GM21723 (cell line): ENCODE data around the gene NUDT3.

Experiments used
- ATAC-seq: cut with Tn5 transposase; IDR thresholded peaks from one replicate; pipeline ENCODE4 v1.9.1; 2021; ENCODE audit warnings: mild to moderate bottlenecking, moderate library complexity; ENCODE audit not compliant: unreplicated experiment

Gene NUDT3

DNA sequence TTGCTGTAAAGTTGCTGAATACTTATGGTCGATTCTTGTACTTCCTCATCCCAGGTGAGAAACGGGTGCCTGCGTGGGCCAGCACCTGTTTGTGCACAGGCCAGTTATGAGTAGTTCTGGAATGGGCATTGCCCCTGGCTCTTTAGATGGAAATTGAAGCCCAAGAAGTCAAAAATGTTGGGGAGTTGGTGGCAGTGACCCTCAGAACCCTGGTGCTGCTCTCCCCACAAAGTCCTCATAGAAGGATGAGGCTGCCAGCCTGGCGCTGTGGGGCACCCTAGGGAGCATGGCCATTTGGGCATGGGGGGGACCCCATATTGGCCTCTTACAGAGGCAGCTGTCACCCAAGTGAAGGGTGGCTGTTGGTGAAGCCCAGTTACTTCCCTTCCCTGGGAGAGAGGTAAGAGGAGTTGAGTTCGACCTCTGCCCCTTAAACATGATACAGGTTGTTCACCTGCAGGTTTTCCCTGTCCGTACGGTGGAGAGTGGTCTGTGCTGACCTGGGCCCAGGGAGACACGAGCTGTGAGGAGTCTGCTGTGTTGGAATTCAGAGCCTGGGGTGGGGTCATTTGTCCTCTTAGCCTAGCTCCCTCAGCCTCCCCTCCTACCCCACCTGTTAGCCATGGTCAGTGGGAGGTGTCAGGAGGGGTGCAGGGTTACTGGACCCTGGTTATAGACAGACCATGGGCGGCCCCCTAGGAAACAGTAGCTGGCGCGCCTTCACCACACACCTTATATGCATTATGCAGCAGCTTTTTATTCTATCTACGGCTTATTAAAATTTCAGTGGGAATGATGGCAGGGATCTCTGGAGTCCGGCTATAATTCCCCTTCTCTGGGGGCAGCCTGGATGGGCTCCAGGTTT lies 150.9 kb downstream of the NUDT3 start:
- ATAC-seq: no peak

DNA sequence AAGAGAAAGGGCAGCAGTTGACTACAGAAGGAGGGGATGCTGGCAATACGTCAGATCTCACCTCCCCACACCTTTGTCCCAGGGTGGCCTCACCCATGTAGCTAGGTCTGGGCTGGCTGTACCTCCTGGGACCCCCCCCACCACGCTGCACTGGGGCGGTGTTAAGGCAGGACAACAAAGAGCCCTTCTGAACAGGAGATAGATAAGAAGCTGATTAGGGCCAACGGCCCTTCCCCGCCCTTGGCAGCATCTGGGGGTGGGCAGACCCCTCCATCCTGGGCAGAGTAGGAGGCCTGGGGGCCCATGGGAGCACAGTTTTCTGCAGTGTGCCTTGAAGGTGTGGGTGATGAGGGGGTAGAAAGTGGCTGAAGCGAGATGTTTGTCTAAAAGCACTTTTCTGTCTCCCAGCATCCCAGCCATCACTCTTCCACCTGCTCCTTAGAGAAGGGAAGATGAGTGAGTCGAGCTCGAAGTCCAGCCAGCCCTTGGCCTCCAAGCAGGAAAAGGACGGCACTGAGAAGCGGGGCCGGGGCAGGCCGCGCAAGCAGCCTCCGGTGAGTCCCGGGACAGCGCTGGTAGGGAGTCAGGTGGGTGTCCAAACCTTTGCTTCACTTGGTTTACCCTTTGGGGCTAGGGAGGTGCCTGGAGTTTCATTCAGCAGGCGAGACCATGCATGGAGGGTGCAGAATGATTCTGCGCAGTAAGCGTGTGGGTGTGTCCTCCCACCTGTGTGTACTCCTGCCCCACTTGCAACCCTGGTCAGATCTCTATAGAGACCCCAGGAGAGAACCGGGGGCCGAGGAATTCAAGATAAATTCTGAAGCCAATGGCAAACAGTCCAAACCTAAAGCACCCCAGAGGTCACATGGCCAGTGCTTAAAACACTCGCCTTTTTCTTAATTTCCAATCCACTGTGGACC lies 151.9 kb downstream of the NUDT3 start:
- no peak for ATAC-seq

DNA sequence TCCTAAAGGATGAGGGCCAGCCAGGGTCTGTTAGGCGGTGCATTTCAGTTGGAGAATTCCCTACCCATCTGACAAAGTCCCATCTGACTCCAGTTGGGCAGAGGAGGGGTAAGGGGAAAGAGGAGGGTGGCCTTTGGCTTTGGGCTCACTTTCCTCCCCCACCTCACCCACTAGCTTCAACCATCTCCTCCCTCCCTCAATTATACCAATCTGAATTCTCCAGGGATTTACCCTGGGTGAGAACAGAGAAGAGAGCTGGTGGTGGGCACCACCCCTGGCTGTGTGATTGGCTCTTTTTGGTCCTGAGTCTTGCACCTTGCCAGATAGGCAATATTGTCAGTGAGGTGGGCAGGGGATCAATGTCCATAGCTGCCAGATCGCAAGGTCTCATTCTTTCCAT lies 152.6 kb downstream of the NUDT3 start:
- ATAC-seq: no peak

DNA sequence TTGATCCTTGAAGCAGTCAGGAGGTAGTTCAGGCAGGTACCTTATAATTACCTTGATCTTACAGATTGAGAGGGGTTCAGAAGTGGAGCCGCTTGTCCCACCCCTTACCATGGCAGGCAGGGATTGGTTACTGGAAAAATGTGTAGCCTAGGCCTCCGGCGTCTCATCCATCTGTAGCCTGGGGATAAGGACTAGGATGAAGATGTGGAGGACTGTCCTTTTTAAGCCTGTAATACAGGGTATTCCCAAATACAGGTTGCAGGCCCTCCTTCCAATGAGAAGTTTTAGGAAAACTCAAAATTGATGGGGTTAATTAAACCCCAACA lies 153.0 kb downstream of the NUDT3 start:
- ATAC-seq: no peak

DNA sequence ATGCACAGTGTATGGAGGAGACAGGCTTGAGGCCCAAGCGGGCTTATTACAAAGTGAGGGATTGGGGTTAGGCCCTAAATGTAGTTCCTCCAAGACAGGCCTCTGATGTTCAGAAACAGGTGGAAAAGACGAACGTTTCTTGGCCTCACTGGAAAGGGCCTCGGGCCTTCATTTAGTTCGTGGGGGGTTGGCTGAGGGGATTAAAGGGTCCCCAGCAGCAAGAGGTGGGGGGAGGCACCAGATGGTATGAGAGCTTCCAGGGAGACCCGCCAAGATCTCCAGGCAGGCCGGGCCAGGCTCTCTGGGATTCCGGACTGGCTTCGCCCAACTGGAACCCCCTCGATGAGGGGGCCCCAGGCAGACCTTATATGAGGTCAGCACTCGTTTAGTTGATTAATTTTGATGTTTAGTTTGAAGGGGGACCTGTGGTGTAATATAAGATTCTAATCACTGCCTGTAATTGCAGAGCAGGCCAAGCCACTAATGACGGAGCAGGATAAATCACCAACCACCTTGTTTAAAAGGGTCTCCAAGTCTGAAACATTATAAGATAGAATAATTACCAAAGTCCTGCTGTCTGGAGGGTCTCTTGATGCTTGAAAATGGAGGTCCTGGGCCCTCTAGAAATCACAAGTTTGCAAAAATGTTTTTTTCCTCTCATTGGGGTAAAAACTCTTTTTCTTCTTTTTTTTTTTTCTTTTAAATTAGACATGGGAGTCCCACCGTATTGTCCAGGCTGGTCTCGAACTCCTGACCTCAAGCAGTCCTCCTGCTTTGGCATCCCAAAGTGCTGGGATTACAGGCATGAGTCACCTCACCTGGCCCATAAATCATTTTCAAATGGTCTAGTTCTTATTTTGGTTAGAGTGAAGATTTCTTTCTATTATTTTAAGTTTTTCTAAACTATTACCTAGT lies 153.6 kb downstream of the NUDT3 start:
- ATAC-seq: no peak

DNA sequence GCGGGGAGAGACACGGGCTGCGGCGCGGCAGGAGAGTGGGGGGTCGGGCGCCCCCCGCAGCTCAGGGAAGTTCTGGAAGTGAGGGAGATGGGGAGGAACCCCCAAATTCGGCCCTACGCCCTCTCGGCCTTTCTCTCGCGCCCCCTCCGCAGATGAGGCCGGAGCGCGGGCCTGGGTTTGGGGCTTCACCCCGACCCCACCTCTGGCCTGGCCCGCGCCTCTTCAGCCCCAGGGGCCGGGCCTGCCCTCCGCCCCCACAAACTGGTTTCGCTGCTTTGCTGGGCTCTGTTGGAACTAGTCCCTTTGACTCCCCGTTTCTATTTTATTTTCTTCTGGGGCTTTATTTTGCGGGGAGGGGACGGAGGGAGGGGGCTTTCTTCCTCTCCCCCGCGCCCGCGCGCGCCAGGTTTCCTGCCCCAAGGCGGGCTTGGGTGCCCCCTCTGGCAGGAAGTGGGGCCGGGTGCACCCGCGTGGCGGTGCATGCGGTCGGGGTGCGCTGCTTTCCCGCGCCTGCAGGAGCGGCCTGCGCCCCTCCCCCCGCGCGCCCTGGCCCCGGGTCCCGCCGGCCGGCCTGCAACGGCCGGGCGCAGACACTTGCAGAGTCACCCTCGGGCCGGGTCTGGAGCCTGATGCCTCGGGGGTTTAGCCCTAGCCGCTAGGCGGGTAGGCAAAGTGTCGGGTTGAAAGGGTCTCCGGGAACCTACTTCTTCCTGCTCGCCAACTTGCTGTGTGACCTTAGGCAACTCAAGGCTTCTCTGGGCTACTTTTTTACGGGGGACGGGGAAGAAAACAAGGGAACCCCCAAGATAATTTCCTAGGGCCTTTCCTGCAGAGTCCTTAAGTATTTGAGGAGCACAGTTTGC lies 154.5 kb downstream of the NUDT3 start:
- no peak for ATAC-seq

DNA sequence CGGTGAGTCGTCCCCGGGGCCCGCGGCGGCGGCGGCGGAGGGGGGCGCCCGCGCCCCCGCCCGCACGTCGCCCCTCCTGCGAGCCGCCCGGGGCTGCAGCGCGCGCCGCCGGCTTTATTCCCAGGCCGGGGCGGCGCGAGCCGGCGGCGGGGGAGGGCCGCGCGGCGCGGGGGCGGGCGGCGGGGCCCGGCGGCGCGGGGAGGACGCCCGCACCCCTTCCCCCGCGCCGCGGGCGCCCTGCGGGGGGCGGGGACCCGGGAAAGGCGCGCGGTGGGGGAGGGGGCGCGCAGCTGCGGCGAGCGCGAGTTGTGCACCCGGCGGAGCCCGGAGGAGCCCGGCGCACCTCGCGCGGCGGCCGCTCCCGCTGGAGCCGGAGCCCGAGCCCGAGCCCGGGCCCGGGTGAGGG lies 155.2 kb downstream of the NUDT3 start:
- ATAC-seq: no peak

DNA sequence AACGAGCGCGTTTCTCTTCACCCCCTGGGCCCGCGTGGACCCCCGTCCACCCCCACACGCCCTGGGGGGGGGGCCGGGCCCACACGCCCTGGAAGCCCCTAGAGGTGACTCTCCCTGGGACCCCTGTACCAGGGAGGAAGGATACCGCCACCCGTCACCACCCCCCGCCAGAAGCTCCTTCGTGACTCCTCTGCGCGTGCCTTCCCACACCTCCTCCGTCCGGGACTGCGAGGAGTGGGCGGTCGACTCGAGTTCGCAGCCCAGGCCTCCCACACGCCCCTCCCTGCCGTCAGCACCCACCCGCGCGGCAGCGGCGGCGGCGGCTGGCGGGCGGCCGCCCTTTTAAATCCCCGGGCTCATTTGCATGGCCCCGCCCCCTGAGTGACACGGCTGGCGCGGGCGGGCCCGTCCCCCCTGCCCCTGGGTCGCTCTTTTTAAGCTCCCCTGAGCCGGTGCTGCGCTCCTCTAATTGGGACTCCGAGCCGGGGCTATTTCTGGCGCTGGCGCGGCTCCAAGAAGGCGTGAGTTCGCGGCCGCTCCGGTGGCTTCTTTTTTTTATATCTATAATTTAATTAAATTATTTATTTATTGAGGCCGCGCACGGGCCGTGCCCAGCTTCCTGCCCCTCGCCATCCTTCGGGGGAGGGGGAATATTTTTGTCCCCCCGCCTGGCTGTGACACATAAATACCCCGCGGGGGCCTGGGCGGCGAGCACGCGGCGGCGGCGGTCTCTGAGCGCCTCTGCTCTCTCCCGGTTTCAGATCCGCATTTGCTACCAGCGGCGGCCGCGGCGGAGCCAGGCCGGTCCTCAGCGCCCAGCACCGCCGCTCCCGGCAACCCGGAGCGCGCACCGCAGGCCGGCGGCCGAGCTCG lies 155.8 kb downstream of the NUDT3 start, which contains the start of gene HMGA1:
Gene HMGA1 (plus strand): TSS at position 431 of the 873 bp plus-strand sequence. CDS start 3,908 bp downstream, outside the sequence.
- ATAC-seq: peak; percentile 63

DNA sequence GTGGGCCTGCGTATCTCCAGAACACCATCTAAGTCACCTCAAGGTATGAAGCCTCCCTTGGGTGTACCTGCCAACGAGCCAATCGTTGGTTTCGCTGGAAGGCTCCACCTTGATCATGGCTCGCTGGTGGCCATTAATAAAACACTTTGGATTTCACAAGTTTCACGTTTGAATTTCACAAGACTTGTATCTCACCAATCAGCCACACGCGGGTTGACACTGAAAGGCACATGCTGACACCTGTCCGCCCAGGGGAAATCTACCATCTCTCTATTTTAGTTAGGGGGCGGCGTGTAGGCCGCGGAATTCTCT lies 156.4 kb downstream of the NUDT3 start:
- ATAC-seq: peak; percentile 4

DNA sequence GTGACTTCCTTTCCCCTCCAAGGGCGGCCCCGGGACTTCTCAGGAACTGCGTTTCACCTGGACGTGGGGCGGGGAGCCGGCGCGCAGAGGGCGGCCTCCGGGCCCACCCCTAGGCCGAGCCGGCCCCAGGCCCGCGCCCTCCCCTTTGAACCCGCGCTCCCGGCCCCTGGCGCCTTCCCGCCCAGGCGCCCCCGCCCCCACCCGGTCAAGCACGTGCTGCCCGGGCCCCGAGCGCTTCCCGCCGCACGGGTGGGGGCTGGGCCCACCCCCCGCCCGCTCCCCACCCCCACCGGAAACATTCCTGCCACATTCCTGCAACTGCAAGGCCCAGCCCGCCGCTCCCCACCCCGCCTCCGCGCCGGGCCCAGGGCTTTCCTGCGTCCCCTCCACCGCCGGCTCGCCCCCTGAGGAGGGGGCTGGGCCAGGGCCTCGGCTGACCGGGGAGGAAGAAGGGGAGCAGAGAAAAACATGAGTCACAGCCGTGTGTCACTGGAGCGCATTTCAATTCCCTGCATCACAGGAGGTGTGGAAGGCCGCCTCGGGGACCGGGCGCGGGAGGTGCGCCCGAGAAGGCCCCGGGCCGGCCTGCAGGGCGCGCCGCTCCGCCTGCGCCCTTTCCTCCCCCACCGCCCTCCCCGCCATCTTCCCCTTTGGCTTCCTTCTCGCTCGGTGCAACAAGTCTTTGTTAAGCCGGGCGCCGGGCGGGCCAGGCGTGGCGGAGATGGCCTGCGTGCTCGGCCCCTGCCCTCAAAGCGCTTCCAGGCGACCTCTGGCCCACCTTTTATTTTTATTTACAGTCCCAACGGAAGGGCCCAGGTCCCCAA lies 156.9 kb downstream of the NUDT3 start:
- no peak for ATAC-seq

DNA sequence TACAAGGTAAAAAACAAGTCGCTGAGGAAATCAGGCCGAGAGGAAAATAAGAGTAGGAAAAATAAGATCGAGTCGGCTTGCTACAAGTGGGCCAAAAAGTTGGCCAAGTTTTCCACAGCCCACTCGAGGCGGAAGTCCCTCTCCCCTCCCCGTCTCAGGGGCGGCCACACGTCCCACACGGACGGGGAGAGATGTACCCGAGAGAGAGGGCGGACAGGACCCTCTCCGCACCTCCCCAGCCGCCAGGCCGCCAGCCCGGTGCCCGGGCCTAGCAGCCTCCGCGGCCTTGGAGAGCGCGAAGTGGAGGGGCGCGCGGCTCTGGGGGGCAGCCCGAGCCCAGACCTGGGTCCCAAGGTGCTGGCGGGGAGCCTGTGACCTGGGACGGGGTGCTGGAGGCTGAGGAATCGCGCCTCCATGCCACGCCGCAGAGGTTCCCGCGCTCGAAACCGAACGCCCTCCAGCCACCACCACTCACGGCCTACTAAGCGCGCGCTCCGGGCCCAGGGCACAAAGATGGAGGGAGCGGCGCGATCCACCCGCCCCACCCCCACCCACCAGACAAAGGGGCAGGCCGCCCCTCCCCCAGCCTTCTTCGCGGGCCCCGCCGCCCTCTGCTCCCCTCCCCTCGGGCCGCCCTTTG lies 157.7 kb downstream of the NUDT3 start:
- ATAC-seq: no peak

DNA sequence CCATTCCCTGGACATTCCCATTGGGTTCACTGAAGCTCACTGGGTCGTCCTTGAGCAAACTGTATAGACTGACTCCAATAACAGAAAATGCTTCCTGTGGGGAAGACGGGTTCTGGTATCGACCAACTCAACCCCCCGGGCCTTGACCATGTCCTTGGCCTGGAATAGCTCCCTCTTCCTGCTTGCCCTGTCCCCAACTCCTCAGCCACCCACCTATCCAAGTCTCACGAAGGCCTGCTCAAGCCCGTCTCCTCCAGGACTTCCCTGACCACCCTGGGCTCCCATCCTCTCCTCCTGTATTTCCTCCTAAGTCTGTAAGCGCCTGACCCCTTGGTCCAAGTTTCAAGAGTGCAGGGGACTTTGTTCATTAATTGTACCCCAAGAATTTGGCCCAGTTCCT lies 158.6 kb downstream of the NUDT3 start:
- no peak for ATAC-seq

DNA sequence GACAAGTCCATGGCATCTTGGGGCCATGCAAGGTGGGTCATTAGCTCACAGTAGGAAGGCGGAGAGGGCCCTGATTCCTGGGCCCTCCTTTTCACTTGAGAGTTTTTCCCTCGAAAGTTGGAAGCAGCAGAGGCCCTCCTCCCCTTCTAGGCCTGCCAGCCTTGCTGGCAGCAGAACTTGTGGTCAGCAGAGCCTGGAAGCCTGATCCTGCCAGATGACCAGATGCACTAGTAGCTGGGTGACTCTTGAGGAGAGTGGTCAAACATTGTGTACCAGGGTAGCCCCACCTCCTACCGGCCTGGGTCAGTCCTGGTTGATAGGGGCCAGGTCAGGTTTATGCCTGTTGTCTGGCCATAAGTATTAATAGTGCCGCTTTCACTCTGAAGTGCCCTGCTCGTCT lies 159.6 kb downstream of the NUDT3 start:
- ATAC-seq: no peak

DNA sequence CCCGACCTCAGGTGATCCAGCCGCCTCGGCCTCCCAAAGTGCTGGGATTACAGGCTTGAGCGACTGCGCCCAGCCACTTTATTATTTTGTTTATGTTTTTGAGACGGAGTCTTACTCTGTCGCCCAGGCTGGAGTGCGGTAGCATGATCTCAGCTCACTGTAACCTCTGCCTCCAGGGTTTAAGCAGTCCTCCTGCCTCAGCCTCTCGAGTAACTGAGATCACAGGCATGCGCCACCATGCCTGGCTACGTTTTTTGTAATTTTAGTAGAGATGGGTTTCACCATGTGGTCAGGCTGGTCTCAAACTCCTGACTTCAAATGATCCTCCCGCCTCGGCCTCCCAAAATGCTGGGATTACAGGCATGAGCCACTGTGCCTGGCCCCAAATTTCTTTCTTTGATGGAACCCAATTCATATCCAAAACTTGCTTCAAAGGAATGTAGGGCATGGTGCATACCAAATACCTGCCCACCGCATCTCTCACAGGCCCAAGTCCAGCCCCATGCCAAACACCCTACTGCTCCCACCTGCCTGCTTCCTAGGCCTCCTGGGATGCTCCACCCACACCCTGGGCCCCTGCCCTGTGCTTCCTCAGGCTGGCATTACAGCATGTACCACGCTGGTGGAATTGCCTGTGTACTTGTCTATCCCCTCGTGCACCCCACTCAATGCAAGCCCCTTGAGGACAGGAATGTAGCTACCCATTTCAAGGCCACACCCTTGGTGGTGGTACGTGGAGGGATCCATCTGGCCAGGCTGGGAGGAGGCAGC lies 160.7 kb downstream of the NUDT3 start:
- ATAC-seq: no peak

DNA sequence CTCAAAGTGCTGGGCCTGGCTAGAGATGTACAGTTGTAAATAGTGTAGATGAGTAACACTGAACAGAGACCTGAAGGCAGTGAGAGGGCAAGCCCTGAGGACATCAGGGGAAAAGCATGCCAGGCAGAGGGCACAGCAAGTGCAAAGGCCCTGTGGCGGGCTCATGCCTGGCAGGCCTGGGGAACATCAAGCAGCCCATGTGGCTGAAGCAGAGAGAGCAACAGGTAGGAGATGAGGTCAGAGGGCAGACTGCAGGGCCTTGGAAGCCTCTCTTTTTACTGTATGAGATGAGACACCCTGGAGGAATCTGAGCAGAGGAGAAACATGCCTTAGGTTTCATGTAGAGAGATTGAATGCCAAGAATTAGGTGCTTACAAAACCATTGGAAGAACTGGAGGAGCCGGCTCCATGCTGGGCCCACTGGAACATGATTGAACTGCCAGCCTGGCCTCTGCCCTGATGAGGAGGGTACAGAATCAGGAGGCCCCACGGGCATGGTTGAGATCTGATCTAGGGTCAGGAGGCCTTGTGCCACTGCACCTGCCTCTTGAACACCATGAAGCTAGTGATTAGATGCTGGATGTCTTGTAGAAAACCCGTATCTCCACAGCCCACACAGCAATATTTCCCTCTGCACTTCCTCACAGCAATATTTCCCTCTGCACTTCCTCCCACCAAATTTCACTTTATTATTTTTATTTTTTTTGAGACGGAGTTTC lies 161.7 kb downstream of the NUDT3 start:
- no peak for ATAC-seq

DNA sequence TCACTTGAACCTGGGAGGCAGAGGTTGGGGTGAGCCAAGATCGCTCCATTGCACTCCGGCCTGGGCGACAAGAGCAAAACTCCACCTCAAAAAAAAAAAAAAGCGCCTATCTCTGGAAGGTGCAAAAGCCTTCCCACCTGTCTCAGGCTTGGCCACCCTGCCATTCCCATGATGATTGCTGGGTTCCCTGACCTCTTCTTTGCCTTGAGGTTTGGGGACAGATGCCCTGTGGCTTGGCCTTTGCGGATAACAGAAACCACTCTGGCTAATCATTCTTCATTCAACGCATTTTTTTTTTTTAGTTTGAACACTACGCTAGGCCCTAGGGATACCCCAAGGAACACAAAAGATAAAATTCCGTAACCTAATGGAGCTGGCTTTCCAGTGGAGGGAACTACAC lies 162.6 kb downstream of the NUDT3 start:
- ATAC-seq: no peak
